Heart left ventricle (tissue), 16 donors: ENCODE results near the gene PLXNA3. TPM values are rescaled to one million over a fixed set of nuclear protein-coding genes. Genes with fewer than 3 reads are reported as not detected.

Experiments used
- ATAC-seq, 4 donors: fragments of 200-7000 bp; cut with Tn5 transposase; one replicate each; pipeline ENCODE4 v1.9.1; 2020 to 2022; ENCODE audit warnings: moderate library complexity in 4 of 4, mild to moderate bottlenecking in 3 of 4, moderate number of reproducible peaks in 1 of 4
- DNase-seq, 5 donors: peaks; one replicate each; pipeline ENCODE4 v3.0.0-alpha.2; 2020
- H3K27ac ChIP-seq, 12 donors: fragments of 200-600 bp; sonication (generic) in 4 of 12; one replicate each; pipeline versions ENCODE4 v1.5.0 to v1.8.0; 2016 to 2022; ENCODE audit warnings: mild to moderate bottlenecking in 2 of 12
- H3K27me3 ChIP-seq, 9 donors: fragments of 200-600 bp; sonication (generic) in 2 of 9; one replicate each; pipeline versions ENCODE4 v1.5.1 to v1.8.0; 2016 to 2022; ENCODE audit warnings: mild to moderate bottlenecking in 3 of 9
- H3K36me3 ChIP-seq, 9 donors: fragments of 200-600 bp; sonication (generic) in 2 of 9; one replicate each; pipeline versions ENCODE4 v1.5.0 to v1.8.0; 2018 to 2022; ENCODE audit warnings: mild to moderate bottlenecking in 2 of 9
- H3K4me1 ChIP-seq, 12 donors: fragments of 200-600 bp; sonication (generic) in 4 of 12; one replicate each; pipeline versions ENCODE4 v1.5.0 to v1.8.0; 2016 to 2022; ENCODE audit warnings: mild to moderate bottlenecking in 3 of 12
- H3K4me3 ChIP-seq, 12 donors: fragments of 200-600 bp; sonication (generic) in 4 of 12; one replicate each; pipeline versions ENCODE4 v1.5.0 to v1.8.0; 2017 to 2022; ENCODE audit warnings: mild to moderate bottlenecking in 9 of 12, moderate library complexity in 4 of 12
- H3K9me3 ChIP-seq, 12 donors: fragments of 200-600 bp; sonication (generic) in 4 of 12; one replicate each; pipeline versions ENCODE4 v1.5.0 to v1.8.0; 2016 to 2022; ENCODE audit warnings: mild to moderate bottlenecking in 1 of 12
- CTCF ChIP-seq, 12 donors: fragments of 200-600 bp; sonication (generic) in 4 of 12; IDR thresholded peaks; one replicate each; pipeline versions ENCODE4 v1.5.0 to v1.8.0; 2018 to 2022; ENCODE audit warnings: antibody characterized with exemption in 12 of 12, mild to moderate bottlenecking in 5 of 12
- POLR2A ChIP-seq, 2 donors: fragments of 450-650 bp; IDR thresholded peaks; one replicate each; pipeline ENCODE4 v1.6.1; 2017; ENCODE audit warnings: antibody characterized with exemption in 2 of 2, mild to moderate bottlenecking in 2 of 2, moderate library complexity in 2 of 2
- whole genome bisulfite sequencing, 4 donors: extraction: QIAGEN DNeasy Blood & Tissue Kit in 2 of 4; methylation state at CpG; one replicate each; pipeline versions ENCODE4 v1.1.5 to v1.1.7; 2013 to 2018; 5-methylcytosine and 5-hydroxymethylcytosine counted together
- intact Hi-C, 10 donors: fragments of 100-400 bp; cut with DNase I; formaldehyde crosslinking; loops; one replicate each; pipeline versions ENCODE4 v1.11.1 to v1.14.2; 2022
- polyA plus RNA-seq, 2 donors: library from polyadenylated mRNA; stranded (reverse); fragments of 200-250 nt; gene quantifications; one replicate each; pipeline ENCODE4 v1.2.3, GENCODE V29; 2013
- total RNA-seq, 9 donors: library from RNA; depleted of rRNA in 2 of 9; stranded (reverse); fragments of >200 nt in 2 of 9; fragmentation: NEBNext Ultra II Directional in 3 of 9; extraction: Animal tissue kit (Norgen Biotek cat#: 25700) in 3 of 9; gene quantifications; one replicate each; pipeline versions ENCODE4 v1.1.0 to v1.2.4, GENCODE V29; 2016 to 2023
- donor health status: ischemic (EF 13 %, LVEDD 7.1; RV severe dilation, severe dysfunction).
- donor health status: healthy with polysubstance abuse.
- donor health status: DM: no; HTN: yes; CAD: no.
- donor health status: DM: no; HTN: no; CAD: no.
- donor health status: ischemic (EF 25% LVEDD 6.9; RV normal size, moderate dysfunction).
- donor health status: ischemic (EF 25% LVEDD 5.7; RV mildly dilated, moderate dysfunction).
- donor health status: healthy.
- donor health status: DM: yes; HTN: yes; CAD: no.
- donor health status: ischemic (EF 35%, LVEDD 5.7; RV mildly dilated, moderate dysfunction).
- donor health status: nonischemic (EF 11% LVEDD 7.7; RV severe dilation, severe dysfunction).
- donor health status: DM: yes; HTN: yes; CAD: no.
- donor health status: PGD.
- donor health status: ischemic (EF 29% LVEDD 5.4; RV normal size, mild dysfunction).
- donor health status: nonischemic (EF 23%, LVEDD 6.1; RV moderate dilation, normal function).

Gene PLXNA3
- total and polyA plus RNA-seq, 11 donors: 4.7 to 46.6 (median 12.6) TPM

GRCh38 chrX:154411981-154412340, 46.1 kb upstream of the PLXNA3 start:
- Histone ChIP-seq H3K27me3 (no peaks in the 10 kb centered on the region), H3K36me3 (peaks cover 0 to 15% (median 5%) of the 10 kb centered on the region in 9 donors), H3K4me1 (peaks cover 0 to 28% (median 8%) of the 10 kb centered on the region in 12 donors), H3K27ac (peak overlapping the region; percentile 92 to 99 (median 96)), H3K4me3 (peak overlapping the region; percentile 51 to 97 (median 80)), H3K9me3 (no peaks in the 10 kb centered on the region)
- TF ChIP-seq CTCF (IDR thresholded peaks at IDR 0.05): no peak
- peak in 1 of 2 donors; percentile 7 for TF ChIP-seq POLR2A (IDR thresholded peaks at IDR 0.05)
- peak; percentile 57 to 77 (median 71) for DNase-seq
- peak; percentile 64 to 81 (median 79) for ATAC-seq
- intact Hi-C loops: loop anchor here in 1 of 10 donors (2.0 kb wide), 1 partner anchor 25 kb away; the partner anchor contains the start of gene GDI1
- 1 to 64% (median 19%) methylated on average over 17 to 29 of the region's 29 CpGs for WGBS, 4 donors

- intact Hi-C loops: loop anchor here in 1 of 10 donors (2.0 kb wide), 1 partner anchor 24 kb away; the partner anchor contains the start of gene GDI1
- TF ChIP-seq CTCF (IDR thresholded peaks at IDR 0.05): no peak
- no peak for TF ChIP-seq POLR2A (IDR thresholded peaks at IDR 0.05)
- WGBS, 4 donors: 28 to 56% (median 37%) methylated on average over 4 of the region's 4 CpGs
- peaks cover 0 to 28% (median 8%) of the 10 kb centered on the region in 12 donors for H3K4me1 ChIP-seq
- H3K36me3 ChIP-seq: peaks cover 0 to 15% (median 5%) of the 10 kb centered on the region in 9 donors
- DNase-seq (peak in 4 of 5 donors; percentile 25 to 64 (median 52)), ATAC-seq (peak; percentile 19 to 73 (median 57))
- H3K27ac ChIP-seq: peak overlapping the region; percentile 92 to 99 (median 96)
- no peaks in the 10 kb centered on the region for H3K9me3 ChIP-seq
- no peaks in the 10 kb centered on the region for H3K27me3 ChIP-seq
- H3K4me3 ChIP-seq: peak overlapping the region in 10 of 12 donors; percentile 52 to 97 (median 80)
These were observed 45.6 kb upstream of the PLXNA3 start for GRCh38 chrX:154412468-154412867.

- H3K4me3 ChIP-seq: no peak overlapping the region
- no peaks in the 10 kb centered on the region for H3K27me3 ChIP-seq
- peaks cover 0 to 28% (median 8%) of the 10 kb centered on the region in 12 donors for H3K4me1 ChIP-seq
- no peak for ATAC-seq
- TF ChIP-seq POLR2A (IDR thresholded peaks at IDR 0.05) (no peak), CTCF (IDR thresholded peaks at IDR 0.05) (no peak)
- peak overlapping the region in 9 of 12 donors; percentile 43 to 99 (median 96) for H3K27ac ChIP-seq
- intact Hi-C loops: loop anchor here in 1 of 10 donors (2.0 kb wide), 1 partner anchor 24 kb away; the partner anchor contains the start of gene GDI1
- H3K36me3 ChIP-seq: peaks cover 0 to 15% (median 5%) of the 10 kb centered on the region in 9 donors
- WGBS, 4 donors: 65 to 84% (median 75%) methylated on average over 5 to 7 of the region's 8 CpGs
- DNase-seq: no peak
- H3K9me3 ChIP-seq: no peaks in the 10 kb centered on the region
These were observed 44.9 kb upstream of the PLXNA3 start for GRCh38 chrX:154413142-154413541.

GRCh38 chrX:154417157-154417556, 40.9 kb upstream of the PLXNA3 start:
- ATAC-seq (no peak), DNase-seq (no peak)
- no peaks in the 10 kb centered on the region for H3K27me3 ChIP-seq
- no peaks in the 10 kb centered on the region for H3K9me3 ChIP-seq
- H3K4me1 ChIP-seq: peaks cover 0 to 22% (median 6%) of the 10 kb centered on the region in 12 donors
- intact Hi-C loops: no loop called here
- WGBS, 4 donors: 68 to 90% (median 77%) methylated on average over 7 of the region's 7 CpGs
- H3K4me3 ChIP-seq: no peak overlapping the region
- no peak overlapping the region for H3K27ac ChIP-seq
- peaks cover 0 to 15% (median 5%) of the 10 kb centered on the region in 9 donors for H3K36me3 ChIP-seq
- no peak for TF ChIP-seq POLR2A (IDR thresholded peaks at IDR 0.05)
- TF ChIP-seq CTCF (IDR thresholded peaks at IDR 0.05): no peak
